Left ventricle myocardium inferior (tissue), 1 donor: ENCODE data around the gene DOC2A. TPM values are rescaled to one million over a fixed set of nuclear protein-coding genes. Genes with fewer than 3 reads are reported as not detected.

Experiments
- DNase-seq: peaks from one replicate; pipeline ENCODE4 v3.0.0-alpha.2; 2020
- H3K27ac ChIP-seq: fragments of 200-600 bp; replicated peaks from 2 replicates; pipeline ENCODE4 v1.8.0; 2021
- H3K27me3 ChIP-seq: fragments of 200-600 bp; 2 replicates; pipeline ENCODE4 v1.8.0; 2021; ENCODE audit warnings: low read depth
- H3K36me3 ChIP-seq: fragments of 200-600 bp; 2 replicates; pipeline ENCODE4 v1.8.0; 2021
- H3K4me1 ChIP-seq: fragments of 200-600 bp; 2 replicates; pipeline ENCODE4 v1.8.0; 2021
- H3K4me3 ChIP-seq: fragments of 200-600 bp; 2 replicates; pipeline ENCODE4 v1.8.0; 2021; ENCODE audit warnings: mild to moderate bottlenecking, moderate library complexity
- H3K9me3 ChIP-seq: fragments of 200-600 bp; replicated peaks from 2 replicates; pipeline ENCODE4 v1.8.0; 2021
- intact Hi-C: fragments of 100-400 bp; cut with micrococcal nuclease; formaldehyde crosslinking; loops from one replicate; pipeline ENCODE4 v1.11.0; 2022
- long read RNA-seq: library from polyadenylated mRNA; unstranded; transcript quantifications from one replicate; pipeline ENCODE4 v2.0.0, GENCODE V29; 2021
- total RNA-seq: library from RNA; stranded (reverse); fragmentation: NEBNext Ultra II Directional; extraction: Animal tissue kit (Norgen Biotek cat#: 25700); gene quantifications from one replicate; pipeline ENCODE4 v1.2.1, GENCODE V29; 2021
- TF ChIP-seq, protein P1 (sequence below): fragments of 200-600 bp; IDR thresholded peaks from 2 replicates; pipeline ENCODE4 v1.8.0; 2021; ENCODE audit warnings: antibody characterized with exemption, mild to moderate bottlenecking, borderline replicate concordance
- donor health status: DM: no; HTN: yes; CAD: no; lungs with severe emphysema.

The DOC2A gene
- total RNA-seq, result 0.66 TPM
- long read RNA-seq, result 0 reads

DNA sequence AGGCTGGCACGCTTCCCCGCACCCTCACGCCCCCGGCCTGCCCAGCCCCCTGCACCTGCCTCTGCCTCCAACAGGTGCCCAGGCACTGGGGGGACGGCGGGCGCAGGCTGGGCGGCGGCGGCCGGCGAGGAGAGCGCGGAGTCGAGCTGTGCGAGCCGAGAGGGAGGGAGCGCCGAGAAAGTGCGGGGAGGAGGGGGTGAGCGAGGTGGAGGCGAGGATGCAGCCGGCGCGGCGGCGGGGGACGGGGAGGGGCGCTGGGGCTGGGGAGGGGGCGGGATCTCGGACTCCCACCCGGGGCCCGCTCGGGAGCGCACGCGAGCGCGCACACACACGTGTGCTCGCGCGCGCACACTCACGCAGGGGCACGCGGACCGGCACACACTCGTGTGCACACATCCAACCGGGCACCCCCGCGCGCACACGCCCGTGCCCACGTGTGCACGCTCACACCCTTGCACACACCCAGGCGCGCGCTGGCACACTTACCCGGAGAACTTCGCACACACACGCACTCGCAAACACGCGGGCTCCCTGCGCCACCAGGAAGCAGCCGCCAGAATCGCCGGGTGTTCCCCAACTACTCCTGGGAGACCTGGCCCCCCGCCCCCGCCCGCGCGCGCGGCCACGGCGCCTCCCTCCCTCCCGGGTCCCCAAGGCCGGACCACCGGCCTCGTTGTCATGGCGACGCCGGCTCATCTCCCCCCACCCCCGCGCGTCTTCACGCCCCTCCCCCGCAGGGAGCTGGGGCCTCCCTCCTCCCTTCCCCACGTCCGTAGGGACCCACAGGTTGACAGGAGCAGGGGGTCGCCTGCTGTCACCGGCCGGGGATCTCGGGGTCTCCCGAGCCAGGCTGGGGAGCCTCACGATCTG, at the start of gene DOC2A:
Gene DOC2A (minus strand): TSS at position 184 of the 870 bp plus-strand sequence. CDS start 805 bp downstream, outside the sequence.
- H3K4me3 ChIP-seq, result peak within 1 kb of the TSS; percentile 60
- TF ChIP-seq, protein P1, sequence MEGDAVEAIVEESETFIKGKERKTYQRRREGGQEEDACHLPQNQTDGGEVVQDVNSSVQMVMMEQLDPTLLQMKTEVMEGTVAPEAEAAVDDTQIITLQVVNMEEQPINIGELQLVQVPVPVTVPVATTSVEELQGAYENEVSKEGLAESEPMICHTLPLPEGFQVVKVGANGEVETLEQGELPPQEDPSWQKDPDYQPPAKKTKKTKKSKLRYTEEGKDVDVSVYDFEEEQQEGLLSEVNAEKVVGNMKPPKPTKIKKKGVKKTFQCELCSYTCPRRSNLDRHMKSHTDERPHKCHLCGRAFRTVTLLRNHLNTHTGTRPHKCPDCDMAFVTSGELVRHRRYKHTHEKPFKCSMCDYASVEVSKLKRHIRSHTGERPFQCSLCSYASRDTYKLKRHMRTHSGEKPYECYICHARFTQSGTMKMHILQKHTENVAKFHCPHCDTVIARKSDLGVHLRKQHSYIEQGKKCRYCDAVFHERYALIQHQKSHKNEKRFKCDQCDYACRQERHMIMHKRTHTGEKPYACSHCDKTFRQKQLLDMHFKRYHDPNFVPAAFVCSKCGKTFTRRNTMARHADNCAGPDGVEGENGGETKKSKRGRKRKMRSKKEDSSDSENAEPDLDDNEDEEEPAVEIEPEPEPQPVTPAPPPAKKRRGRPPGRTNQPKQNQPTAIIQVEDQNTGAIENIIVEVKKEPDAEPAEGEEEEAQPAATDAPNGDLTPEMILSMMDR, result no peak
- no peak within 1 kb of the TSS for H3K27ac ChIP-seq
- no peaks in the 10 kb centered on the region for H3K36me3 ChIP-seq
- peaks cover 54% of the 10 kb centered on the region for H3K27me3 ChIP-seq
- H3K9me3 ChIP-seq, result no peaks in the 10 kb centered on the region
- no peak for DNase-seq
- intact Hi-C loops, result no loop called here
- H3K4me1 ChIP-seq, result peaks cover 20% of the 10 kb centered on the region

DNA sequence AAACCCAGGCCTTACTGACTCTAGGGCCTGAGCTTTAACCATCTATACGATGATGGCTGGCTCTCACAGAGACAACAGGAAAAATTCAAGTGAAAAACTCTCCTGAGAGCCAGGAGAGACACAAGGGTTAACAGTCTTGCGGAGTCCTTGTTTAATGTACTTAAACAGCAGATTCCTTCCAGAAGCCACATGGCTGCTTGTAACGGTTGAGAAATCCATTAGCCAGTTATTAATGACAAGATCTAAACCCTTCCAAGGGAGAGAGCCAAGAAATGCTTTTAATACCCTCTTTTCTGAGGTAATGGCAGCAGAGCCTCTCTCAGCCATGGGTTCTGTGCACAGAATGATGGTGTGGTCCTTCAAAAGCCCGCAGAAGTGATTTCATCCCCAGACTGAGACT, 49.5 kb upstream of the DOC2A start:
- Histone ChIP-seq H3K36me3 (no peaks in the 10 kb centered on the region), H3K9me3 (no peaks in the 10 kb centered on the region), H3K4me3 (no peak overlapping the region), H3K27ac (peak overlapping the region; percentile 55), H3K4me1 (peaks cover 39% of the 10 kb centered on the region), H3K27me3 (no peaks in the 10 kb centered on the region)
- no peak for DNase-seq
- TF ChIP-seq, protein P1, result no peak
- intact Hi-C loops, result no loop called here

DNA sequence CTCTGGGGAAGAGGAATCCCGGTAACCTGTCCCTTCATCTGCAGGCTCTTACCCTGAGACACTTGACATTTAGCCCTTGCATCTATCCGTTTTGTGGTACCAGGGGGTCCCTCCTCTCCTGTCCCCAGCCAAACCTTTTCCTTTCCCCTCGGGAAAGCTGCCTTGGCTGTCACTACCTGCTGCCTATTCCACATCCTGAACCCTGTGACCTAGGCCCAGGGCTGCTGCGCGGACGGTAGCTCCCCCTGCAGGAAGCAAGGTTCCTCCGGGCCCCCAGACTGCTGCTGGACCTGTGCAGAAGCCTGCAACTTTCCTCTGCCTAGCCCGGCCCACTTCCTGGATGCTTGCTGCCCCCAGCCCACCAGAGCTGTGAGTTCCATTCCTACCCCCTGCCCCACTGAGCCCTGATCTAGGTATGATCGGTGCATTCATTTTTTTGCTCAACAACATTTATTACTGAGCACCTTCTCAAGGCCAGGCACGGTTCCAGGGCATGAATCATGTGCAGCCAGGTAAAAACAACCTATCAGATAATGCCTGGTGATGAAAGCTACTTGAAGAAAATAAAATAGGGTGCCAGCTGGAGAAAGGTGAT, 44.2 kb upstream of the DOC2A start:
- TF ChIP-seq, protein P1, result peak; percentile 35
- Histone ChIP-seq H3K4me3 (no peak overlapping the region), H3K27ac (no peak overlapping the region), H3K4me1 (peaks cover 21% of the 10 kb centered on the region), H3K36me3 (no peaks in the 10 kb centered on the region), H3K9me3 (no peaks in the 10 kb centered on the region), H3K27me3 (no peaks in the 10 kb centered on the region)
- no peak for DNase-seq
- intact Hi-C loops, result no loop called here

DNA sequence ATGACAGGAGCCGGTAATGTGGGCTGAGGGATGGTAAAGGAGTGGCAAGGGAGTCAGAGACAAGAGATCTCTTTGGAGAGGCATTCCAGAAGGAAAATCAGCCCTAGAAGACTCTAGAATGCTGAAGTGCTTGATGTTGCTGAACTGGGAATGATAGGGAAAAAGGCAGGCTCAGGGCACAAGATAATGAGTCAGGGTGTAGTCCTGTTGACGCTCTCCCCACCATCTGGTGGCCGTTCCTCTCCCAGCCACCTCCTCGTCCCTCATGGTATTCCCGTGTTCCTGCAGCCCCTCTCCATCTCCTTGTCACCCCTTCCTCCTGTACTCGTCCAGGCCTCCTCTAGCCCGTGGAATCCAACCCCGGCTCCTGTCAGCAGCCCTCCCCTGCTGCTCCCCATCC, 43.6 kb upstream of the DOC2A start:
- Histone ChIP-seq H3K27me3 (no peaks in the 10 kb centered on the region), H3K4me3 (no peak overlapping the region), H3K9me3 (no peaks in the 10 kb centered on the region), H3K36me3 (no peaks in the 10 kb centered on the region), H3K4me1 (peaks cover 21% of the 10 kb centered on the region), H3K27ac (no peak overlapping the region)
- DNase-seq, result no peak
- intact Hi-C loops, result no loop called here
- TF ChIP-seq, protein P1, result no peak

DNA sequence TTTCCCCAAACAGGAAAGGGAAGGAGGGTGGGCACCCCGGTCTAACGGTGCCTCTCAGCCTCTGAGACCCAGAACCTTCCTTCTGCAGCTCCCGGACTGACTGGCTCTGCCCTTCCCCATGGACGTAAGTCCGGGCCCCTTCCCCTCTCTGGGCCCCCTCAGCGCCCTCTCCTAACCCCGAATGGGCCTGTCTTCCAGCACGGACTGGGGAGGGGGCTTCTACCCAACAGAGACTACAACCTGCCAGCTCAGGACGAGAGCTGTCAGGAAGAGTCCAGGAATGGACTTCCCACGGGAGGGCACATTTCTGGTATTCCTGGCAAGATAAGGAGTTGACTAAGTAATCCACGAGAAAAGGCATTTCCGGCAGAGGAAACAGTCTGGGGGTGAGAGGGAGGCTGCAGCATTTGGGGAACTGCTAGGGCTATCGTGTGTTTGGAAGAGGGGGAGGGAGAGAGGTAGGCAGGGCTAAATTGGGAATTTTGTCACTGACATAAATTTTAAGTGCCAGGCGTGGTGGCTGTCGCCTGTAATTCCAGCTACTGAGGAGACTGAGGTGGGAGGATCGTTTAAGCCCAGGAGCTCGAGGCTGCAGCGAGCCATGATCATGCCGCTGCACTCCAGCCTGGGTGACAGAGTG, 42.7 kb upstream of the DOC2A start:
- Histone ChIP-seq H3K9me3 (no peaks in the 10 kb centered on the region), H3K27me3 (no peaks in the 10 kb centered on the region), H3K36me3 (no peaks in the 10 kb centered on the region), H3K27ac (peak overlapping the region; percentile 55), H3K4me3 (peak overlapping the region; percentile 93), H3K4me1 (peaks cover 21% of the 10 kb centered on the region)
- no peak for DNase-seq
- TF ChIP-seq, protein P1, result no peak
- intact Hi-C loops, result no loop called here
